ENCODE measurements around the gene TFPT.

GRCh38 chr19:54128441-54128725 lies 12.9 kb upstream of the TFPT start:
- TF ChIP-seq POU2F2 (IDR thresholded peaks at IDR 0.05; ENCODE audit: borderline replicate concordance, low read depth, low read length) (no peak), ZNF384 (IDR thresholded peaks at IDR 0.05; ENCODE audit: borderline replicate concordance, low read depth, low read length) (no peak), NR2C2 (IDR thresholded peaks at IDR 0.05; ENCODE audit: borderline replicate concordance, control insufficient read depth, insufficient read length, low read depth) (no peak)
- TF ChIP-seq, protein P1, sequence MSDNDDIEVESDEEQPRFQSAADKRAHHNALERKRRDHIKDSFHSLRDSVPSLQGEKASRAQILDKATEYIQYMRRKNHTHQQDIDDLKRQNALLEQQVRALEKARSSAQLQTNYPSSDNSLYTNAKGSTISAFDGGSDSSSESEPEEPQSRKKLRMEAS (IDR thresholded peaks at IDR 0.05; ENCODE audit: low read depth, low read length), result no peak

Measured in GM12878 (cell line).